LNCAP (cell line): Measurements from ENCODE around the gene DLGAP1.

Source experiments
- CTCF ChIP-seq: fragments of 450-650 bp; IDR thresholded peaks from 2 replicates; pipeline ENCODE4 v1.5.1; 2017; ENCODE audit warnings: mild to moderate bottlenecking

DLGAP1 gene

GRCh38 chr18:4455113-4455811 lies at the start of gene DLGAP1:
Gene DLGAP1, minus strand, starts transcription at chr18:4455307.
- TF ChIP-seq CTCF = no peak

- no peak for TF ChIP-seq CTCF
Observed at GRCh38 chr18:4468511-4468910, 13.4 kb upstream of the DLGAP1 start.

- no peak for TF ChIP-seq CTCF
Observed at GRCh38 chr18:4454537-4455112, 482 bp downstream of the DLGAP1 start.

GRCh38 chr18:4453874-4454536 lies 1.1 kb downstream of the DLGAP1 start:
- TF ChIP-seq CTCF = no peak

- TF ChIP-seq CTCF = no peak
Observed at GRCh38 chr18:4453567-4453873, 1.6 kb downstream of the DLGAP1 start.

- no peak for TF ChIP-seq CTCF
Observed at GRCh38 chr18:4450065-4450658, 4.9 kb downstream of the DLGAP1 start.

GRCh38 chr18:4445902-4446301 lies 9.2 kb downstream of the DLGAP1 start:
- no peak for TF ChIP-seq CTCF
